ENCODE data around the gene EFHD2. TPM values are rescaled to one million over a fixed set of nuclear protein-coding genes. Genes with fewer than 3 reads are reported as not detected.
A peak's percentile ranks its signal among the peaks of the same experiment; 100 is the strongest.

The EFHD2 gene
- polyA plus RNA-seq, 1 donor from 2014 or later: 10.3 TPM

- Histone ChIP-seq H3K4me2 (ENCODE audit: low read length) (peak overlapping the region; percentile 28), H3K36me3 (ENCODE audit: insufficient read depth, low read length) (no peaks in the 10 kb centered on the region), H3K9me2 (ENCODE audit: insufficient read depth, low read length) (no peaks in the 10 kb centered on the region), H3K4me3 (ENCODE audit: low read length) (peak overlapping the region; percentile 42), H2AFZ (ENCODE audit: low read depth, low read length) (peak overlapping the region; percentile 34), H4K20me1 (ENCODE audit: insufficient read depth) (no peaks in the 10 kb centered on the region), H3K27ac (ENCODE audit: low read length) (peak overlapping the region; percentile 75), H3K79me2 (replicated peaks; ENCODE audit: insufficient read depth, low read length) (no peaks in the 10 kb centered on the region), H3F3A (ENCODE audit: insufficient read depth, low read length, poor library complexity, severe bottlenecking) (no peaks in the 10 kb centered on the region), H3K9me3 (ENCODE audit: low read length) (no peaks in the 10 kb centered on the region), H3K27me3 (ENCODE audit: insufficient read depth, low read depth, low read length) (no peaks in the 10 kb centered on the region), H3K9ac (ENCODE audit: low read length) (peak overlapping the region; percentile 32)
- TF ChIP-seq TAF1 (IDR thresholded peaks at IDR 0.05; ENCODE audit: low read depth) (no peak), CTCF (IDR thresholded peaks at IDR 0.05; ENCODE audit: poor library complexity, severe bottlenecking) (no peak), MXI1 (conservative IDR thresholded peaks at IDR 0.05; ENCODE audit: poor library complexity, severe bottlenecking) (no peak), EZH2 (IDR thresholded peaks at IDR 0.05; ENCODE audit: borderline replicate concordance, insufficient read depth, low read length, poor library complexity, severe bottlenecking) (no peak), EP300 (conservative IDR thresholded peaks at IDR 0.05; ENCODE audit: poor library complexity, severe bottlenecking) (no peak), POLR2AphosphoS5 (IDR thresholded peaks at IDR 0.05) (no peak), RAD21 (conservative IDR thresholded peaks at IDR 0.05) (no peak), SMC3 (conservative IDR thresholded peaks at IDR 0.05; ENCODE audit: poor library complexity) (no peak)
- TF ChIP-seq, protein P1, sequence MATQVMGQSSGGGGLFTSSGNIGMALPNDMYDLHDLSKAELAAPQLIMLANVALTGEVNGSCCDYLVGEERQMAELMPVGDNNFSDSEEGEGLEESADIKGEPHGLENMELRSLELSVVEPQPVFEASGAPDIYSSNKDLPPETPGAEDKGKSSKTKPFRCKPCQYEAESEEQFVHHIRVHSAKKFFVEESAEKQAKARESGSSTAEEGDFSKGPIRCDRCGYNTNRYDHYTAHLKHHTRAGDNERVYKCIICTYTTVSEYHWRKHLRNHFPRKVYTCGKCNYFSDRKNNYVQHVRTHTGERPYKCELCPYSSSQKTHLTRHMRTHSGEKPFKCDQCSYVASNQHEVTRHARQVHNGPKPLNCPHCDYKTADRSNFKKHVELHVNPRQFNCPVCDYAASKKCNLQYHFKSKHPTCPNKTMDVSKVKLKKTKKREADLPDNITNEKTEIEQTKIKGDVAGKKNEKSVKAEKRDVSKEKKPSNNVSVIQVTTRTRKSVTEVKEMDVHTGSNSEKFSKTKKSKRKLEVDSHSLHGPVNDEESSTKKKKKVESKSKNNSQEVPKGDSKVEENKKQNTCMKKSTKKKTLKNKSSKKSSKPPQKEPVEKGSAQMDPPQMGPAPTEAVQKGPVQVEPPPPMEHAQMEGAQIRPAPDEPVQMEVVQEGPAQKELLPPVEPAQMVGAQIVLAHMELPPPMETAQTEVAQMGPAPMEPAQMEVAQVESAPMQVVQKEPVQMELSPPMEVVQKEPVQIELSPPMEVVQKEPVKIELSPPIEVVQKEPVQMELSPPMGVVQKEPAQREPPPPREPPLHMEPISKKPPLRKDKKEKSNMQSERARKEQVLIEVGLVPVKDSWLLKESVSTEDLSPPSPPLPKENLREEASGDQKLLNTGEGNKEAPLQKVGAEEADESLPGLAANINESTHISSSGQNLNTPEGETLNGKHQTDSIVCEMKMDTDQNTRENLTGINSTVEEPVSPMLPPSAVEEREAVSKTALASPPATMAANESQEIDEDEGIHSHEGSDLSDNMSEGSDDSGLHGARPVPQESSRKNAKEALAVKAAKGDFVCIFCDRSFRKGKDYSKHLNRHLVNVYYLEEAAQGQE (IDR thresholded peaks at IDR 0.05; ENCODE audit: borderline replicate concordance): no peak
Measured at GRCh38 chr1:15380601-15381508, 28.8 kb upstream of the EFHD2 start.

DNA sequence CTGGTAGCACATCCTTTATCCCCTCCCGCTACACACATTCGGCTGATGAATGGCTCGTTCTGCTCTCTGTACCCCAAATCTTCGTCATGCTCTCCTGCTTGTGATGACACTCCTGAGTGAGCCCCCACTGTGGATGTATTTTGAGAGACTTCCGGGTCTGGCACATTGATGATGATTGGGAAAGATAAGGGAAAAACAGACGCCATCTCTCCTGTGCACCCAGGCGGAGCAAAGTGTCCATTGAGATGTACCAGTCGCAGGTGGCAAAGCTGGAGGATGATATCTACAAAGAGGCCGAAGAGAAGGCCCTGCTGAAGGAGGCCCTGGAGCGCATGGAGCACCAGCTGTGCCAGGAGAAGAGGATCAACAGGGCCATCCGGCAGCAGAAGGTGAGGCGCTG, 27.9 kb upstream of the EFHD2 start:
- no peak for TF ChIP-seq MXI1 (conservative IDR thresholded peaks at IDR 0.05; ENCODE audit: poor library complexity, severe bottlenecking)
- H3K79me2 ChIP-seq (replicated peaks; ENCODE audit: insufficient read depth, low read length): no peaks in the 10 kb centered on the region

More for the DNA sequence above, 27.9 kb upstream of the EFHD2 start:
- no peak overlapping the region for H3K4me3 ChIP-seq (ENCODE audit: low read length)
- H3K9me2 ChIP-seq (ENCODE audit: insufficient read depth, low read length): no peaks in the 10 kb centered on the region
- no peaks in the 10 kb centered on the region for H3F3A ChIP-seq (ENCODE audit: insufficient read depth, low read length, poor library complexity, severe bottlenecking)
- H3K9ac ChIP-seq (ENCODE audit: low read length): no peak overlapping the region
- no peak overlapping the region for H3K27ac ChIP-seq (ENCODE audit: low read length)
- H3K4me2 ChIP-seq (ENCODE audit: low read length): no peak overlapping the region
- no peaks in the 10 kb centered on the region for H4K20me1 ChIP-seq (ENCODE audit: insufficient read depth)
- H3K9me3 ChIP-seq (ENCODE audit: low read length): no peaks in the 10 kb centered on the region
- no peaks in the 10 kb centered on the region for H3K27me3 ChIP-seq (ENCODE audit: insufficient read depth, low read depth, low read length)
- H3K36me3 ChIP-seq (ENCODE audit: insufficient read depth, low read length): no peaks in the 10 kb centered on the region
- H2AFZ ChIP-seq (ENCODE audit: low read depth, low read length): no peak overlapping the region

All from neural cell (in vitro differentiated cells).